Tibial nerve (tissue), 3 donors: ENCODE measurements around the gene CUX1.

Experiments
- CTCF ChIP-seq, 5 experiments: fragments of 200-600 bp in 3 of 5; fragments of 450-650 bp in 2 of 5; sonication (generic) in 3 of 5; IDR thresholded peaks; one replicate each; pipeline ENCODE4 v1.5.1; 2016 to 2019; ENCODE audit warnings: antibody characterized with exemption in 5 of 5, mild to moderate bottlenecking in 3 of 5, moderate library complexity in 2 of 5
- POLR2A ChIP-seq, 2 donors: fragments of 450-650 bp; IDR thresholded peaks; one replicate each; pipeline ENCODE4 v1.6.1; 2017; ENCODE audit warnings: antibody characterized with exemption in 2 of 2, mild to moderate bottlenecking in 2 of 2, moderate library complexity in 2 of 2

- no peak for TF ChIP-seq CTCF (IDR thresholded peaks at IDR 0.05)
- TF ChIP-seq POLR2A (IDR thresholded peaks at IDR 0.05), result no peak
Observed at GRCh38 chr7:101795461-101795860, 22.0 kb upstream of the CUX1 start.
